OCI-LY7 (cell line): Measurements from ENCODE around the gene PITX3. TPM values are rescaled to one million over a fixed set of nuclear protein-coding genes. Genes with fewer than 3 reads are reported as not detected.
A peak's percentile ranks its signal among the peaks of the same experiment; 100 is the strongest.

Source experiments
- BruUV-seq: library from RNA; stranded (reverse); fragments of 400-500 nt; replicated peaks from 2 replicates; lab custom pipeline; 2021; lab: Mats Ljungman, UMichigan
- CTCF ChIA-PET: fragments of 300-600 bp; sonication (Branson Sonifier 250); formaldehyde crosslinking; loops from one replicate; lab custom pipeline; 2022; ENCODE audit warnings: antibody characterized with exemption; ENCODE audit not compliant: unreplicated experiment; lab: Charles Lee
- POLR2A ChIA-PET: fragments of 300-600 bp; sonication (Branson Sonifier 250); formaldehyde crosslinking; loops from one replicate; lab custom pipeline; 2022; ENCODE audit warnings: antibody characterized with exemption; lab: Charles Lee
- DNase-seq: peaks from one replicate; pipeline ENCODE4 v3.0.0-alpha.2; 2015; ENCODE audit warnings: low spot score
- H2AFZ ChIP-seq: fragments of 200-600 bp; sonication (generic), shearing (Covaris generic); 2 replicates; pipeline ENCODE4 v1.6.1; 2014; ENCODE audit warnings: mild to moderate bottlenecking, antibody characterized with exemption, low read length, moderate library complexity
- H3K27ac ChIP-seq: fragments of 200-600 bp; sonication (generic); 2 replicates; pipeline ENCODE4 v1.5.1; 2014; ENCODE audit warnings: mixed run types, low read depth, mild to moderate bottlenecking, moderate library complexity, low read length, inconsistent platforms; ENCODE audit not compliant: poor library complexity, severe bottlenecking
- H3K36me3 ChIP-seq: fragments of 200-600 bp; sonication (generic); 2 replicates; pipeline ENCODE4 v1.6.1; 2014; ENCODE audit warnings: mild to moderate bottlenecking, antibody characterized with exemption, low read length, moderate library complexity, mixed read lengths; ENCODE audit not compliant: insufficient read depth
- H3K4me1 ChIP-seq: fragments of 200-600 bp; sonication (generic); 2 replicates; pipeline ENCODE4 v1.5.1; 2014; ENCODE audit warnings: mild to moderate bottlenecking, low read length; ENCODE audit not compliant: insufficient read depth, poor library complexity, severe bottlenecking
- H3K4me2 ChIP-seq: fragments of 200-600 bp; sonication (generic); 2 replicates; pipeline ENCODE4 v1.6.1; 2014; ENCODE audit warnings: mild to moderate bottlenecking, low read length
- H3K4me3 ChIP-seq: fragments of 200-600 bp; sonication (generic); 2 replicates; pipeline ENCODE4 v1.5.1; 2014; ENCODE audit warnings: mild to moderate bottlenecking, low read depth, low read length; ENCODE audit not compliant: poor library complexity, severe bottlenecking
- H3K79me2 ChIP-seq: fragments of 200-600 bp; sonication (generic); 2 replicates; pipeline ENCODE4 v1.6.1; 2016; ENCODE audit warnings: low read depth, mild to moderate bottlenecking, low read length, moderate library complexity, mixed read lengths; ENCODE audit not compliant: insufficient read depth
- H3K9me2 ChIP-seq: fragments of 200-600 bp; sonication (generic); 2 replicates; pipeline ENCODE4 v1.6.1; 2016; ENCODE audit warnings: mild to moderate bottlenecking, low read length, mixed read lengths; ENCODE audit not compliant: insufficient read depth
- H3K9me3 ChIP-seq: fragments of 200-600 bp; sonication (generic); 2 replicates; pipeline ENCODE4 v1.6.1; 2014; ENCODE audit warnings: mild to moderate bottlenecking, mixed run types, low read length, mixed read lengths
- H4K20me1 ChIP-seq: fragments of 200-600 bp; sonication (generic); 2 replicates; pipeline ENCODE4 v1.6.1; 2014; ENCODE audit warnings: mild to moderate bottlenecking, antibody characterized with exemption, low read length, moderate library complexity, mixed read lengths; ENCODE audit not compliant: insufficient read depth
- EZH2phosphoT487 ChIP-seq: fragments of 200-600 bp; sonication (generic); IDR thresholded peaks from 2 replicates; pipeline ENCODE4 v1.6.1; 2018; ENCODE audit warnings: low read depth, borderline replicate concordance, mild to moderate bottlenecking, mixed run types, antibody characterized with exemption, low read length, moderate library complexity, mixed read lengths
- intact Hi-C: fragments of 100-400 bp; cut with micrococcal nuclease; formaldehyde crosslinking; loops from one replicate; pipeline ENCODE4 v1.10.0; 2022; ENCODE audit not compliant: unreplicated experiment
- total RNA-seq, 2 experiments: library from RNA; depleted of rRNA in 1 of 2; stranded (reverse); fragments of >200 nt in 1 of 2; shearing (Covaris generic) in 1 of 2; gene quantifications; 2 replicates each; pipeline ENCODE4 v1.2.3, GENCODE V29; 2014 to 2022
- TF ChIP-seq, protein P1 (sequence below): fragments of 200-600 bp; sonication (generic); conservative IDR thresholded peaks from 2 replicates; pipeline ENCODE4 v1.5.1; 2014; ENCODE audit warnings: mild to moderate bottlenecking, antibody characterized with exemption, low read length, moderate library complexity, mixed read lengths

The PITX3 gene
- total RNA-seq, 2 experiments from 2014 or later = not detected

- no peaks in the 10 kb centered on the region for H3K9me2 ChIP-seq
- DNase-seq = no peak
- no peak overlapping the region for H3K4me3 ChIP-seq
These were observed 790 bp upstream of the PITX3 start for GRCh38 chr10:102242118-102242485.

DNA sequence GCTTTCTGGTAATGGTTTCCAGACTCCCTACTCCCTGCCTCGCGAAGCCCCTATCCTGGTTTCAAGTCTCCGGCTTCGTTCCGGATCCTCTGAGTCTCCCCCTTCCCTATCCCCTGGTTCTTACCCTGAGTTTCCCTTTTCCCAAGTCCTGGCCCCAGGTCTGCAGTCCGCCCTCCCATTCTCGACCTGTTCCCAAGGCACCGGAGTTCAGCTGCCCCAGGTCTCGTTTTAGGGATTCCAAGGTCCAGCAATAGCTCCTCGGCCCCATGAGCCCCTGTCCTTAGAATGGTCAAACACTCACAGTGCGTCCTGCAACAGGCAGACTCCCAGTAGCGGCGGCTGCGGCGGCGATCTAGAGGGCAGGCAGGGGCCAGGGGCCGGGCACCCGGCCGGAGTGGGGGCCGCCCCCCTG is 274 bp downstream of the PITX3 start:
- CTCF ChIA-PET = no interaction called here
- BruUV-seq = no TSS peak
- DNase-seq = no peak
- Histone ChIP-seq H3K79me2 (peaks cover 5% of the 10 kb centered on the region), H3K4me1 (peaks cover 8% of the 10 kb centered on the region), H3K9me3 (no peaks in the 10 kb centered on the region), H4K20me1 (no peaks in the 10 kb centered on the region), H3K36me3 (no peaks in the 10 kb centered on the region), H3K4me3 (peak overlapping the region; percentile 44), H2AFZ (peak overlapping the region; percentile 7; the same call in 1 of the 2 replicates), H3K4me2 (peak overlapping the region; percentile 52), H3K9me2 (no peaks in the 10 kb centered on the region), H3K27ac (no peak overlapping the region)
- intact Hi-C loops = no loop called here
- TF ChIP-seq EZH2phosphoT487 = no peak
- TF ChIP-seq, protein P1, sequence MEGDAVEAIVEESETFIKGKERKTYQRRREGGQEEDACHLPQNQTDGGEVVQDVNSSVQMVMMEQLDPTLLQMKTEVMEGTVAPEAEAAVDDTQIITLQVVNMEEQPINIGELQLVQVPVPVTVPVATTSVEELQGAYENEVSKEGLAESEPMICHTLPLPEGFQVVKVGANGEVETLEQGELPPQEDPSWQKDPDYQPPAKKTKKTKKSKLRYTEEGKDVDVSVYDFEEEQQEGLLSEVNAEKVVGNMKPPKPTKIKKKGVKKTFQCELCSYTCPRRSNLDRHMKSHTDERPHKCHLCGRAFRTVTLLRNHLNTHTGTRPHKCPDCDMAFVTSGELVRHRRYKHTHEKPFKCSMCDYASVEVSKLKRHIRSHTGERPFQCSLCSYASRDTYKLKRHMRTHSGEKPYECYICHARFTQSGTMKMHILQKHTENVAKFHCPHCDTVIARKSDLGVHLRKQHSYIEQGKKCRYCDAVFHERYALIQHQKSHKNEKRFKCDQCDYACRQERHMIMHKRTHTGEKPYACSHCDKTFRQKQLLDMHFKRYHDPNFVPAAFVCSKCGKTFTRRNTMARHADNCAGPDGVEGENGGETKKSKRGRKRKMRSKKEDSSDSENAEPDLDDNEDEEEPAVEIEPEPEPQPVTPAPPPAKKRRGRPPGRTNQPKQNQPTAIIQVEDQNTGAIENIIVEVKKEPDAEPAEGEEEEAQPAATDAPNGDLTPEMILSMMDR = no peak
- POLR2A ChIA-PET = interaction anchor here (1.0 kb wide), 1 partner anchor 39 kb away, joined by 3 read pairs; no protein-coding TSS in a partner anchor

More at GRCh38 chr10:102242118-102242485, 790 bp upstream of the PITX3 start:
- 0 out of 2 replicates have a peak overlapping the region, but pooled peaks have one; percentile 52 for H3K4me2 ChIP-seq
- TF ChIP-seq, protein P1 = no peak
- no peak for TF ChIP-seq EZH2phosphoT487
- no TSS peak for BruUV-seq
- peak overlapping the region; percentile 7; the same call in 1 of the 2 replicates for H2AFZ ChIP-seq
- peaks cover 16% of the 10 kb centered on the region for H3K79me2 ChIP-seq
- peaks cover 7% of the 10 kb centered on the region; the same call in 1 of the 2 replicates for H4K20me1 ChIP-seq
- ChIA-PET CTCF (no interaction called here), POLR2A (interaction anchor here (0.6 to 1.0 kb wide), 2 partner anchors 30 to 37 kb away, joined by 3 to 5 read pairs; no protein-coding TSS in a partner anchor)
- no peaks in the 10 kb centered on the region for H3K9me3 ChIP-seq
- intact Hi-C loops = no loop called here
- no peaks in the 10 kb centered on the region for H3K36me3 ChIP-seq
- no peak overlapping the region for H3K27ac ChIP-seq
- H3K4me1 ChIP-seq = peaks cover 17% of the 10 kb centered on the region

DNA sequence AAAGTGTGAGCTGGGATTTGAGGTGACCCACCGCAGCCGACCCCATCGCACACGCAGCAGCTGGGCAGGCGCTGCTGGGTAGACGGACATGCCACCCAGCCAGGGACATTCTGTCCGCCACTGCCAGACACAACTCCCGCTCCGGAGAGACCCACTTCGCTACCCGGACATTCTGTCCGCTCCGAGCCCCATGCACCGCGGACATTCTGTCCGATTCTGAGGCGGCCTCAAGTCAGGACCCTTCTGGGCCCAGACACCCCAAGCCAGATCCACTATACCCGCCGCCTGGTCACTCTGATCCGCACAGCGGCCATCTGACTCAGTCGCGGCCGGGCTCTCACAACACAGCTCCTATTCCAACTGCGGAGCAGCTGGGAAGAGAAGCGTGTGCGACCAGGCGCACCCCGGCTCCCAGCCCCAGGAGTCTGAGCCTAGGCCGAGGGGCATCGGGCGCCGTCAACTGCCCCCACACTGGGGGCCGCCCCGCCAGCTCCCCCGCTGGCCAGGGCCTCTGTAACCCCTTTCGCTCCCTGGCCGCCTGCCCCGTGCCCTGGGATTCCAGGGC is 763 bp downstream of the PITX3 start:
- POLR2A ChIA-PET = no interaction called here
- CTCF ChIA-PET = no interaction called here
- no peak for DNase-seq
- H3K9me3 ChIP-seq = no peaks in the 10 kb centered on the region
- H3K4me2 ChIP-seq = no peak overlapping the region
- TF ChIP-seq, protein P1 = no peak
- no peak for TF ChIP-seq EZH2phosphoT487
- H3K36me3 ChIP-seq = no peaks in the 10 kb centered on the region
- H3K79me2 ChIP-seq = peaks cover under 1% of the 10 kb centered on the region; the same call in 1 of the 2 replicates
- BruUV-seq = no TSS peak
- no peak overlapping the region for H2AFZ ChIP-seq
- H3K4me1 ChIP-seq = peaks cover 8% of the 10 kb centered on the region
- no peak overlapping the region for H3K4me3 ChIP-seq
- H3K9me2 ChIP-seq = no peaks in the 10 kb centered on the region
- H3K27ac ChIP-seq = no peak overlapping the region
- intact Hi-C loops = no loop called here
- H4K20me1 ChIP-seq = no peaks in the 10 kb centered on the region
